ENCODE measurements around the gene C11orf58. TPM values are rescaled to one million over a fixed set of nuclear protein-coding genes. Genes with fewer than 3 reads are reported as not detected.

C11orf58 gene
- total RNA-seq, 1 experiment from 2014 or later = 127 TPM

DNA sequence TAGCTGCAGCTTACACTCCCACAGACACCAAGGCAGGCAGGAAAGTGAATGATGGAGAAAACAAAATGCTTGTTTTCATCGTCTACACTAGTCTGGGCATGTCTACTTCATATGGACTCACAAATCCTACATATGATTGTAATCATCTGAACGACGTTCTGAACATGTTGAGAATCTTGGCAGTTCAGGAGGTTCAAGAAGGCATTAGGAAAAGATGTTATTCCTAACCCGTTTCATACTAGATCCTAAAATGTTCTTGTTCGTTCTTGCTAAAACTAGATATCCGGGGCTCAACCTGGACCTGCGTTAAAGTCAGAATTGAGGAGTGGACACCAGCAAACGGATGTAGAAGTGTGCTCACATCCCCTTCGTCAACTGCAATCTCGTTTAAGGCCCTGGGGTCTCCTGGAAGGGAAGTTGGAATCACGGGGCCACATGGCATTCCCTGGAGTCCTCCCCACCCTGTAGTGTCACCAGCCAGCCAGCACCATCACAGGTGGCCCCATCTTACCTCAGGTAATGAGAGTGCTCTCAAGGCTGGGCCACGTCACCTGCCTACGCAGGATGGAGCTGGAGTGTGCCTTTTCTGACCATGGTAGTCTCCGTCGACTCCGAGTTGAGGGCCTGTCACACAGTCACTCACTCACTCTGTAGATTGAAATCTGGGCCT is 37.3 kb downstream of the C11orf58 start:
- Histone ChIP-seq H3K4me3 (ENCODE audit: insufficient read depth, low read depth, low read length) (no peak overlapping the region), H3K27me3 (ENCODE audit: control insufficient read depth, insufficient read depth, low read length) (no peaks in the 10 kb centered on the region), H3K36me3 (replicated peaks; ENCODE audit: control insufficient read depth, insufficient read depth, low read length) (no peaks in the 10 kb centered on the region)
- DNase-seq = peak; percentile 18

DNA sequence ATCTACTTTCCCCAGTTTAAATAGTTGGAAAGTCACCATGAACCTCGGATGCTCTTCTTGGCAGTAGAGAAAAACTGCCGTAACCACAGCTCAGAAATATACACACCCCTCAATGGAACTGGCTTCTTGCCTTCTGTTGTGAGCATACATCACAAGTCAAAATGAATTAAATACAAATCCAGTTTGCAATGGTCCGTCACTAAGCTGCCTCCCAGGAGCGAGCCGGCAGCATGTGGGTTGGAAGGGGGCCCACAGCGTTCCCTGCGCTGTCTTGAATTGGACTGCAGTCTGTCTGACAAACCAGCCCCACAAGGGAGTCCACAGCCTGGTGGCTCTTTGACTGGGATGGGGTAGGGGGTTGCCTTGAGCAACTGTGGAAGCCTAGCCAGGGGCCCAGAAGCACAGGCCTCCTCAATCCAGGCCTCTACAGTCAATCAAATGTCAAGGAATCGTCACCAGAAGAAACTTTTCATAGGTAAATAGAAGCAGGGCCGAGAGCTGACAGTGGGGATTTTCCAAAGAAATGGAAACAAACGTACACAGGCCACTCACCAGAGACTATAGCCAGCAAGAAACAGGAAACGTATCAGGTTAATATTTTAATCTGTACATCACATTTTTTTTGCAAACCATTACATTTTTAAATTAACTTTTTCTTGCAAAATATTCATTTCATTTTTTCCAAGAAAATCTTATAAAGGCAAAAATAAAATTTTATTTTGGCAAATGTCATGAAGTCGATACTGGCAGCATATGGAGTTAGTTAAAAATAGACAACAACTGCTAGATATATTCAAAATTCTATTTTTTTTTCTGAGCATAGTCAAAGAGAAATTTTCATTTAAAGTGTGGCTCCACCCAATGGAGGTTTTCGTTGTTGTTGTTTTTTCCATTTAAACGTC is 38.5 kb downstream of the C11orf58 start:
- H3K36me3 ChIP-seq (replicated peaks; ENCODE audit: control insufficient read depth, insufficient read depth, low read length) = no peaks in the 10 kb centered on the region
- H3K4me3 ChIP-seq (ENCODE audit: insufficient read depth, low read depth, low read length) = no peak overlapping the region
- no peak for DNase-seq
- no peaks in the 10 kb centered on the region for H3K27me3 ChIP-seq (ENCODE audit: control insufficient read depth, insufficient read depth, low read length)

DNA sequence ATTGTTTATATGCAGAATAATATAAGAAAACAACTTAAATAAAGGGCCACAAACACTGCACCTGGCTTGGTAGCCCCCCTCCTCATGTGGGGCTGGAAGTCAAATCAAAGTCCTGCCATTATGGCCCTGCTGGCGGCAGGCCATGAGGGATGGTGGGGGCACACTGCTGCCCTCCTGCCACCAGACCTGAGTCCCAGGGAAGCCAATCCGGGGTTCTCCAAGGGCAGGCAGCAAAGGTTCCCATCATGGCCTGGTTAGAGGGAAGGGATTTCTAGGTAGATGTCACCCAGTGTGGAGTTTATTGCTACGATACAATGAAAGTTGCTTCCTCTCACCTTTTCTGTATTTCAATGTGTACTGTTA is 39.1 kb downstream of the C11orf58 start:
- no peaks in the 10 kb centered on the region for H3K36me3 ChIP-seq (replicated peaks; ENCODE audit: control insufficient read depth, insufficient read depth, low read length)
- DNase-seq = no peak
- no peaks in the 10 kb centered on the region for H3K27me3 ChIP-seq (ENCODE audit: control insufficient read depth, insufficient read depth, low read length)
- H3K4me3 ChIP-seq (ENCODE audit: insufficient read depth, low read depth, low read length) = no peak overlapping the region

DNA sequence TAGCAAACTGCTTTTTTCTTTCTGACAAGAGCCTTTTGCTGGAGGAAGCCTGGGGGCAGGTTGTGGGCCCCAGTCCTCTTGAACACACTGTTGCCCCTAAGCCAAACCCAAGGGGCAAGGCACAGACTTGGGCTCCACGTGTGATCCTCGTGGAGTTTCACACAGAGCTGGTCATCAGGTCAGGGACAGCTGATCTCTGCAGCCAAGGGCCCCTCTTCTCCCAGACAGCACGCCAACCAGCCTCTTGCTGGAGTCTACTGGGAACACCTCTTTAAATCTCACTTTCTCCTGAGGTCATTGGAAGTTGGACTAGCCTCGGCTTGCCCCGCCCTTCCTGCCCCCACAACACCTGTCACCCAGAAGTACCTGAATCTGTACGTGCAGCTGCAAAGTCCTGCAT is 39.8 kb downstream of the C11orf58 start:
- no peaks in the 10 kb centered on the region for H3K27me3 ChIP-seq (ENCODE audit: control insufficient read depth, insufficient read depth, low read length)
- no peak overlapping the region for H3K4me3 ChIP-seq (ENCODE audit: insufficient read depth, low read depth, low read length)
- H3K36me3 ChIP-seq (replicated peaks; ENCODE audit: control insufficient read depth, insufficient read depth, low read length) = no peaks in the 10 kb centered on the region
- DNase-seq = no peak

DNA sequence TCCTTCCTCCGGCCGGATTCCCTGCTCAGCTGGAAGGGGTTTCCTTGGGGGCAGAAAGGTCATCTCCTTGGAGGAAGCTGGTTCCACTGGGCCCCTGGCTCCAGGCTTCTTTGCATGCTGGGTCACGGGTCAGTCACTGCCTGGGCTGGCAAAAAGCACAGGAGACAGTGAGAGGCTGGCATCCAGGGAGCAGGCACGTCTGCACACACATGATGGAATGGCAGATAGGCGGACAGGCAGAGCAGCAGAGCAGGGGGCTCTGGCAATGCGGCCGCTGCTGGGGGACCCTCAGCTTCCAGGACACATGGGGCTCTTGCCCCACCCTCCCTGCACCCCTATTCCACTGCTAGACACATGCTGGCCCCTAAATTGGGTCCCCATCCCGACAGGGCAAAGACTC is 40.4 kb downstream of the C11orf58 start:
- Histone ChIP-seq H3K36me3 (replicated peaks; ENCODE audit: control insufficient read depth, insufficient read depth, low read length) (no peaks in the 10 kb centered on the region), H3K4me3 (ENCODE audit: insufficient read depth, low read depth, low read length) (no peak overlapping the region), H3K27me3 (ENCODE audit: control insufficient read depth, insufficient read depth, low read length) (no peaks in the 10 kb centered on the region)
- no peak for DNase-seq

DNA sequence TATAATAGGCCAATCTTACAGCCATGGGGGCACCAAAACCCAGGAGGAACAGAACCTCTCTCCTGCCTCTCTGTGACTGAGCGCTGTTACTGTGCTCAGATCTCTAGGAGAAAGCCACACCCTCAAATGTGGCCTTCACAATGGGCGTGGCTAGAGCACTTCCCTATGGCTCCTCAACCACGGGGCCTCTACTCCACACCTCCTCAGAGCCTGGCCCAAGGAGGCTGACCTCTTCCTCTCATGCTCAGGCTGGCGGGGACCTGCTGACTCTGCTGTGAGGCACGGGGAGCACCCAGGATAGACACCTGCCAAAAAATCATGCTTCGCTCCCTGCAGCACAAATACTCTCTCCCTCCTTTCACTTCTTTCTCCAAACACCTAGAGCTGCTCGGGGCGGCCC is 41.0 kb downstream of the C11orf58 start:
- H3K36me3 ChIP-seq (replicated peaks; ENCODE audit: control insufficient read depth, insufficient read depth, low read length) = no peaks in the 10 kb centered on the region
- no peaks in the 10 kb centered on the region for H3K27me3 ChIP-seq (ENCODE audit: control insufficient read depth, insufficient read depth, low read length)
- DNase-seq = peak; percentile 75
- H3K4me3 ChIP-seq (ENCODE audit: insufficient read depth, low read depth, low read length) = no peak overlapping the region

DNA sequence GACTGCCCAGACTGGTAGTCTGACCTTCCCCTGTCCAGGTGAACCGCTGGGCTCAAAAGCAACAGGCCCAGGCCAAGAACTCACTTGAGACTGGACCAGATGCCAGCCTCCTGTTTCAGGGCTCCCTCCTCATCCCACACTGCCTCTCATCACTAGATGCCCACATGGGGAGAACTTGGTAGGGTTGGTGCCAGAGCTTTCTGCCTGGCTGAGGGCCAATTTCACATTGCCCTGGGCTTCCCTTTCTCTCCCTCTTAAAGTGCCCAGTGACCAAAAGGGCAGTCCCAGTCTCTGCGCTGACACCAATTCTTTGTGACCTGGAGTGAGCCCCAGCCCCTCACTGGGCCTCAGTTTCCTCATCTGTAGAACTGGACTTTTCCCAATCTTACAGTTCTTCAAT is 41.7 kb downstream of the C11orf58 start:
- no peaks in the 10 kb centered on the region for H3K36me3 ChIP-seq (replicated peaks; ENCODE audit: control insufficient read depth, insufficient read depth, low read length)
- DNase-seq = no peak

DNA sequence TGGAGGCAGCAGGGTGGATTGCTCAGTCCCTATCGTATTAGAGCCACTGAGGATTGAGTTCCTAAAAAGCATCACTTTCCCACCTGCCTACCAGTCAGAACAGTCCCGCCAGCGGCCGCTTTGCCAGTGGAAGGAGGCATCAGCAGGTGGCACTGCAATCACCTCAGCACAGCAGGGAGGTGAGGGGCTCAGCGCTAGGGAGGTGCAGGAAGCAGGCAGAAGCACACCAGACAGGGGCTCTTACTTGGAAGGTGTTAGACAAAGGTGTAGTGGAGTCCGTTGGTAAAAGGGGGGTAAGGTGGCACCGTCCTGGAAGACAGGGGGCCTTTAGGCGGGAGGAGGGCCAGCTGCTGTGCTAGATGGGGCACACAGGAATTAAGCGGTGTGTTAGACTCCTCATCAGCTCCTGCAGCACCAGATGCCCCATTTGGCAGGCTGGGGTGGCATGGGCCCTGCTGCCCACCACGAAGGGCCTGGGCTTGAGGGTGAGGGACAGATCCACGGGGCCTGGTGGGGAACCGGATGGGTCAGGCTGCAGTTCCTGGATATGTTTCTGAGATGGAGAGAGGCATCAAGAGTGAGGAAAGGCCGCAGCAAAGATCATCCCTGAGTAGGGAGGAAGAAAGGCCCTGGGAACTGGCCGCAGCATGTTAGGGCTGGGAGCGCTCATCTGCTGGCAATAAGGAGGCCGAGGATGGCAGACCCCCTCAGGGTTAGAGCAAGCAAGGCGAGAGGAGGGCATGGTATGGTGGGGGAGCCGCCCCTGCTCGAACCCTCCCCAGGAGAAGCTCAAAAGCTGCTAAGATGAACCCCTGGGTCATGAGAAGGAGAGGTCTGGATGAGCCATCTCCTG is 42.5 kb downstream of the C11orf58 start:
- H3K27me3 ChIP-seq (ENCODE audit: control insufficient read depth, insufficient read depth, low read length) = no peaks in the 10 kb centered on the region
- H3K36me3 ChIP-seq (replicated peaks; ENCODE audit: control insufficient read depth, insufficient read depth, low read length) = no peaks in the 10 kb centered on the region
- H3K4me3 ChIP-seq (ENCODE audit: insufficient read depth, low read depth, low read length) = no peak overlapping the region
- peak; percentile 51 for DNase-seq

More for the DNA sequence above, 41.7 kb downstream of the C11orf58 start:
- no peaks in the 10 kb centered on the region for H3K27me3 ChIP-seq (ENCODE audit: control insufficient read depth, insufficient read depth, low read length)
- H3K4me3 ChIP-seq (ENCODE audit: insufficient read depth, low read depth, low read length) = no peak overlapping the region

DNA sequence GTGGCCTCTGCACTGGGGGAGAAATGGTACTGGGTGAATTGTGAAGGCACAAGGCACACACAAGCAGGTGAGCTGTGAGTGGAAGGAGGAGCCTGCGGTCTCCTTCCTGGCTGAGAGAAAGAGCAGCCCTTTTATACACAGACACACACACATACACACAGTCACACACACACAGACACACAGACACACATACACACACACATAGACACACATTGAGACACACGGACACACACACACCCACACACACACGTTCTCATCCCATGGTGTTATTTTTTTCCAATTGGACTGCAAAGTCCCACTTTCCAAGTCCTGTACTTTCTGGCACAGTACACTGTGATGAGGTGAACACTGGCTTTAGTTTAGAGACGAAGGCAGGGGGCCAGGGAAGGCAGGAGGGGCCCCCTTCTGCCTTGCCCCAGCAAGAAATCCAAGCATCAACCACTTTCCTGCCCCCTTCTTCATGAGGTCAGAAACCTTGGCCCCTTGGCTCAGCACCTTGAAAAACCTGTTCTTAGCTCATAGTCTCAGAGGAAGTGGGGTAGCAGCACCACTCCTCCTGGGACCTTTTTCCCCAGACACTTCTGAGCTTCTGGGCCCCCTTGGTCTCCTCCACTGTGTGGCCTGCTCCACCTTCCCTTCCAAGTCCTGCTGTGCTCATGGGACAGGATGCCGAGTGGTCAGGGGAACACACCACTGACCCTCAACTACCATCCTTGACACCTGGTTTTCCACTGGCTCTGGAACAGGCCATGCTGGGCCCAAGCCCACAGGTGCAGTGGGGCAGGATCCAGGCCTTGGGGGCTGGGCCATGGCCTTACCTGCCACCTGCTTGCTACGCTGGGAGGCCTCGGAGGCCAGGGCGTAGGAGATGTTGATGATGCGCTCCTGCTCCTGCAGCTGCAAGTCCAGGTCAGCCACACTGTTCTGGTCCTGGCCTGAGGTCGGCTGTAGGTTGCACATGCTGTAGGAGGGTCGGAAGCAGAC is 43.8 kb downstream of the C11orf58 start:
- Histone ChIP-seq H3K36me3 (replicated peaks; ENCODE audit: control insufficient read depth, insufficient read depth, low read length) (no peaks in the 10 kb centered on the region), H3K4me3 (ENCODE audit: insufficient read depth, low read depth, low read length) (no peak overlapping the region), H3K27me3 (ENCODE audit: control insufficient read depth, insufficient read depth, low read length) (no peaks in the 10 kb centered on the region)
- DNase-seq = no peak

DNA sequence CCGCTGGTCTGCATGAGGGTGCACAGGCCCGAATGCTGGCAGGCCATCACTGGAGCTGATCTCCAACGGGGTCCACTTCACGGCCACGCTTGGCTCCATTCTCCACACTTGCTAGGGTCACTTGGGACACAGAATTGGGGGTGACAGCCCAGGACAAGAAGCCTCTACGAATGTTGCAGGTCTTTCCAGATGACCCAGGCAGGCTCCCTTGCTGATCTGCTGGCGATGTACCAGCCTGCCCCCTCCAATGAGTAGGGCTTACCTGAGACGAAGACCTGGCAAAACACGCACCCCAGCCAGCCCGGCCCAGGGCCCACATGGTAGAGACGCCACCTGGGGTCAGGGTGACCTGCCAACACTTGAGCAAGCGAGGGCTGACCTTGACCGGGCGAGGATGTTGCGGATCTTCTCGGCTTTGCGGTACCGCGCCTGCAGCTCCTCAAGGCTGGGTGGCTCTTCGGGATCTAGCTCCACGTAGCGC is 44.9 kb downstream of the C11orf58 start:
- no peaks in the 10 kb centered on the region for H3K27me3 ChIP-seq (ENCODE audit: control insufficient read depth, insufficient read depth, low read length)
- no peaks in the 10 kb centered on the region for H3K36me3 ChIP-seq (replicated peaks; ENCODE audit: control insufficient read depth, insufficient read depth, low read length)
- no peak overlapping the region for H3K4me3 ChIP-seq (ENCODE audit: insufficient read depth, low read depth, low read length)
- no peak for DNase-seq

DNA sequence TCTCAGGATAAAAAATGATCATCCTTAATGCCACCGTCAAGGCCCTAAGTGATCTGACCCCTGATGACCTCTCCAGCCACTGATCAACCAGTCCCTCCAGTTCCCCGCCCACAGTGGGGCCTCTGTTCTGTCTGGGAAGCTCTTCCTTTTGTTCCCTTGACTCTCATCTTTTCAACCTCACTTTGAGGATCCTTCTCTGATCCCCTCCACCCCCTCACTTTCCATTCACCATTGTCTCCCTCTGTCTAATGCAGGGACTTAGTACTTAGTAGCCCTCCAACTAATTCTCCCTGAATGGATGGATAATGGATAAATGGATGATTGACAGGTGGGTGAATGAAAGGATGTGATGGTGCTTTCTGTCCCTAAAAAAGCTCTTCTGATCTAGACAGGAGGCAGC is 45.6 kb downstream of the C11orf58 start:
- H3K36me3 ChIP-seq (replicated peaks; ENCODE audit: control insufficient read depth, insufficient read depth, low read length) = no peaks in the 10 kb centered on the region
- DNase-seq = no peak
- H3K4me3 ChIP-seq (ENCODE audit: insufficient read depth, low read depth, low read length) = no peak overlapping the region
- no peaks in the 10 kb centered on the region for H3K27me3 ChIP-seq (ENCODE audit: control insufficient read depth, insufficient read depth, low read length)

DNA sequence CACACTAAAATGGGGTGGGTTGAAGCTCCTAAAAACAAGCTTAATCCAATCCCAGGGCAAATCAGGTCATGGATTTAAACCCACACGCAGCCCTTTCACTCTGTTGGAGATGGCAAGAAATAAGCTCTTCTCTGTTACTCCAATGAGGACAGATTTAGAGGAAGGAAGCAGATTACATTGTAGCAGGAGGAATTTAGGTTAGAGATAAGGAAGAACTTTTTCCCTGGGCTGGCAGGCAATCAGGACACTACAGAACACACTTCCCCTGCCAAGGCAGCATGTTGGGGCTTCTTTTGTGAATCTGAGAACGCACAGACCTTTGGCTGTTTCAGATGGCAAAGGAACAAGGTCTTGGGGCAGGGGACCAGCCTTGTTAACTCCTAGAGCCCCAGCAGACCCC is 46.2 kb downstream of the C11orf58 start:
- DNase-seq = no peak
- no peaks in the 10 kb centered on the region for H3K36me3 ChIP-seq (replicated peaks; ENCODE audit: control insufficient read depth, insufficient read depth, low read length)
- H3K4me3 ChIP-seq (ENCODE audit: insufficient read depth, low read depth, low read length) = no peak overlapping the region
- H3K27me3 ChIP-seq (ENCODE audit: control insufficient read depth, insufficient read depth, low read length) = no peaks in the 10 kb centered on the region

DNA sequence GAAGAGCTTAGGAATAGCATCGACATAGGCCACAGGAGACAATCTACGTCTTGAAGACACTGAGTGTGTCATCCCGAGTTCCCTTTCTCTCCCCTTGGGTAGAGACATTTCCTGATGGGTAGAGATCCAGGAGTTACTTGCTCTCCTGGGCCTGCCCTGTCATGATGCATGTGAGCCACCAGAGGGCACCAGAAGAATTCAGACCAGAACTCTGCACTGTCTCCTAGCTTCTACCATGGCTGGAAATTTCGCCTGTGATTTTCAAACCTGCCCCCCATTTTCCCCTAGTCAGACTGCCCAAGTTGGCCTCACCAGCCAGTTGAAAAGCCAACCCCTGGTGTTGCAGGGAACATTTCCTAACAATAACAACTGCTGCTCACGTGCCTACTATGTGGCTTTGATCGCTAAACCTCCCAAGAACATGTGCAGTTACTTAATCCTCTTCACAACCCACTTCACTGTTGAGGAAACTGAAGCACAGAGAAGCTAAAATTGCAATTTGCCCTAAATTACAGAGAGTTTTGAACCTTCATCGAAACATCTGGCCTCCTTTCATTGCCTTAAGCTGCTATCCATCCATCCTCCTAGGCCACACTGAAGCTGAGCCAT is 47.2 kb downstream of the C11orf58 start:
- DNase-seq = peak; percentile 91
- no peak overlapping the region for H3K4me3 ChIP-seq (ENCODE audit: insufficient read depth, low read depth, low read length)
- no peaks in the 10 kb centered on the region for H3K27me3 ChIP-seq (ENCODE audit: control insufficient read depth, insufficient read depth, low read length)
- no peaks in the 10 kb centered on the region for H3K36me3 ChIP-seq (replicated peaks; ENCODE audit: control insufficient read depth, insufficient read depth, low read length)
